A549 (cell line): ENCODE data around the gene TMEM107. TPM values are rescaled to one million over a fixed set of nuclear protein-coding genes. Genes with fewer than 3 reads are reported as not detected.
A peak's percentile ranks its signal among the peaks of the same experiment; 100 is the strongest.

Experiments
- ATAC-seq, 2 experiments: fragments of 200-7000 bp in 1 of 2; fragments of >200 bp in 1 of 2; cut with Nextera tagmentation in 1 of 2; cut with Tn5 transposase in 1 of 2; 3 replicates each; pipeline versions ENCODE4 v1.8.0 to v1.9.1; 2018 to 2020; ENCODE audit warnings: mild to moderate bottlenecking in 1 of 2, moderate library complexity in 1 of 2
- CTCF ChIA-PET: fragments of 300-600 bp; sonication (Branson Sonifier 250); formaldehyde crosslinking; extraction: SDS; loops from one replicate; lab custom pipeline; 2021; ENCODE audit warnings: antibody characterized with exemption, inconsistent platforms; lab: Yijun Ruan, JAX
- POLR2A ChIA-PET: fragments of 350-600 bp; formaldehyde crosslinking; extraction: SDS; loops from one replicate; lab custom pipeline; 2021; ENCODE audit warnings: antibody characterized with exemption, inconsistent platforms; lab: Yijun Ruan, JAX
- DNase-seq, 2 experiments: peaks; one replicate each; pipeline versions ENCODE4 v3.0.0 to v3.0.0-alpha.2; 2011 to 2016; ENCODE audit warnings: low read depth in 1 of 2, low spot score in 1 of 2
- FAIRE-seq: peaks from 2 replicates; lab custom pipeline; 2011; peaks lifted over from hg19 to GRCh38; lab: Jason Lieb, UNC
- H3K27ac ChIP-seq, 2 experiments: fragments of >200 bp; sonication (Bioruptor Twin); formaldehyde crosslinking; 3 replicates each; pipeline ENCODE4 v1.5.1; 2016 to 2017
- H3K4me1 ChIP-seq: fragments of >200 bp; sonication (Bioruptor Twin); formaldehyde crosslinking; 3 replicates; pipeline ENCODE4 v1.6.1; 2016
- H3K4me2 ChIP-seq: fragments of >200 bp; sonication (Bioruptor Twin); formaldehyde crosslinking; 3 replicates; pipeline ENCODE4 v1.6.1; 2016
- H3K4me3 ChIP-seq: fragments of >200 bp; sonication (Bioruptor Twin); formaldehyde crosslinking; 3 replicates; pipeline ENCODE4 v1.5.1; 2016
- H3K9me3 ChIP-seq: fragments of >200 bp; sonication (Bioruptor Twin); formaldehyde crosslinking; 3 replicates; pipeline ENCODE4 v1.6.1; 2016
- BCL3 ChIP-seq: fragments of >200 bp; sonication (Bioruptor Twin); formaldehyde crosslinking; IDR thresholded peaks from 3 replicates; pipeline ENCODE4 v1.6.1; 2016
- CBX2 ChIP-seq: fragments of 200-600 bp; sonication (generic); IDR thresholded peaks from 2 replicates; pipeline ENCODE4 v1.6.1; 2016; ENCODE audit warnings: low read depth, mild to moderate bottlenecking, borderline replicate concordance
- CEBPB ChIP-seq, 2 experiments: fragments of >200 bp in 1 of 2; sonication (Bioruptor Twin) in 1 of 2; formaldehyde crosslinking in 1 of 2; IDR thresholded peaks; 2 replicates each; pipeline ENCODE4 v1.6.1; 2012 to 2016
- CHD2 ChIP-seq: fragments of 150-350 bp; IDR thresholded peaks from 2 replicates; pipeline ENCODE4 v1.6.1; 2014; ENCODE audit warnings: low read length; ENCODE audit not compliant: partially characterized antibody
- CHD4 ChIP-seq: fragments of 200-600 bp; sonication (generic); IDR thresholded peaks from 2 replicates; pipeline ENCODE4 v1.6.1; 2016; ENCODE audit warnings: antibody characterized with exemption, mild to moderate bottlenecking, borderline replicate concordance
- EHF ChIP-seq: fragments of 250-450 bp; sonication (Bioruptor Pico); IDR thresholded peaks from 2 replicates; pipeline ENCODE4 v1.5.0; 2020; ENCODE audit warnings: mild to moderate bottlenecking
- ESRRA ChIP-seq: fragments of 150-350 bp; IDR thresholded peaks from 2 replicates; pipeline ENCODE4 v1.6.1; 2014; ENCODE audit warnings: mild to moderate bottlenecking, low read length, borderline replicate concordance
- FOSL2 ChIP-seq, 2 experiments: fragments of 450-650 bp in 1 of 2; fragments of >200 bp in 1 of 2; sonication (Bioruptor Twin) in 1 of 2; formaldehyde crosslinking; IDR thresholded peaks; 2 replicates each; pipeline versions ENCODE4 v1.5.0 to v1.6.1; 2016 to 2020; ENCODE audit warnings: mild to moderate bottlenecking in 1 of 2, moderate library complexity in 1 of 2
- FOXS1 ChIP-seq: fragments of 250-450 bp; sonication (Bioruptor Pico); IDR thresholded peaks from 2 replicates; pipeline ENCODE4 v1.5.0; 2020; ENCODE audit warnings: mild to moderate bottlenecking, moderate library complexity
- HDAC2 ChIP-seq: fragments of 200-600 bp; sonication (generic); IDR thresholded peaks from 2 replicates; pipeline ENCODE4 v1.6.1; 2016
- HEYL ChIP-seq: fragments of 250-450 bp; sonication (Bioruptor Pico); IDR thresholded peaks from 2 replicates; pipeline ENCODE4 v1.8.0; 2021; ENCODE audit warnings: mild to moderate bottlenecking, moderate library complexity
- HMGXB4 ChIP-seq: fragments of 250-450 bp; sonication (Bioruptor Pico); IDR thresholded peaks from 2 replicates; pipeline ENCODE4 v1.5.0; 2021; ENCODE audit warnings: mild to moderate bottlenecking, moderate library complexity, borderline replicate concordance
- JUN ChIP-seq, 2 experiments: fragments of >200 bp; sonication (Bioruptor Twin); formaldehyde crosslinking; IDR thresholded peaks; 2 replicates in 1 of 2; 3 replicates in 1 of 2; pipeline ENCODE4 v1.6.1; 2016 to 2017
- KDM5A ChIP-seq: fragments of 200-600 bp; sonication (generic); IDR thresholded peaks from 2 replicates; pipeline ENCODE4 v1.6.1; 2016; ENCODE audit warnings: antibody characterized with exemption, mild to moderate bottlenecking
- MAFK ChIP-seq: fragments of 450-650 bp; IDR thresholded peaks from 2 replicates; pipeline ENCODE4 v1.6.1; 2014; ENCODE audit not compliant: partially characterized antibody
- MAX ChIP-seq: IDR thresholded peaks from 2 replicates; pipeline ENCODE4 v1.6.1; 2012
- MAZ ChIP-seq: fragments of 150-350 bp; IDR thresholded peaks from 2 replicates; pipeline ENCODE4 v1.6.1; 2014; ENCODE audit warnings: antibody characterized with exemption, low read depth, low read length, borderline replicate concordance
- NPAS2 ChIP-seq: fragments of 250-450 bp; sonication (Bioruptor Pico); IDR thresholded peaks from 2 replicates; pipeline ENCODE4 v1.8.0; 2022; ENCODE audit warnings: mild to moderate bottlenecking, moderate library complexity, borderline replicate concordance
- PBX3 ChIP-seq: IDR thresholded peaks from 2 replicates; pipeline ENCODE4 v1.6.1; 2012
- PHF8 ChIP-seq: fragments of 200-600 bp; sonication (generic); IDR thresholded peaks from 2 replicates; pipeline ENCODE4 v1.6.1; 2016; ENCODE audit warnings: low read depth, mild to moderate bottlenecking, antibody characterized with exemption, moderate library complexity, borderline replicate concordance
- POLR2A ChIP-seq: IDR thresholded peaks from 2 replicates; pipeline ENCODE4 v1.6.1; 2012; ENCODE audit warnings: mild to moderate bottlenecking, low read length
- RFX5 ChIP-seq: fragments of 450-650 bp; IDR thresholded peaks from 2 replicates; pipeline ENCODE4 v1.7.1; 2014; ENCODE audit warnings: antibody characterized with exemption, mild to moderate bottlenecking, moderate library complexity
- SREBF2 ChIP-seq: fragments of 450-650 bp; IDR thresholded peaks from 2 replicates; pipeline ENCODE4 v1.6.1; 2014; ENCODE audit warnings: mild to moderate bottlenecking, moderate library complexity
- TFCP2L1 ChIP-seq: fragments of 250-450 bp; sonication (Bioruptor Pico); IDR thresholded peaks from 2 replicates; pipeline ENCODE4 v1.5.0; 2021; ENCODE audit warnings: mild to moderate bottlenecking
- ZC3H11A ChIP-seq: fragments of 450-650 bp; IDR thresholded peaks from 2 replicates; pipeline ENCODE4 v1.6.1; 2014; ENCODE audit warnings: antibody characterized with exemption, mild to moderate bottlenecking
- ZSCAN20 ChIP-seq: fragments of 250-450 bp; sonication (Bioruptor Pico); IDR thresholded peaks from 2 replicates; pipeline ENCODE4 v1.8.0; 2022; ENCODE audit warnings: mild to moderate bottlenecking, moderate library complexity
- WGBS: methylation state at CpG from one replicate; pipeline ENCODE4 v1.1.6; 2017; ENCODE audit errors: missing lambda C conversion rate; 5-methylcytosine and 5-hydroxymethylcytosine counted together
- polyA plus RNA-seq, 4 experiments: library from polyadenylated mRNA; depleted of rRNA in 3 of 4; stranded (reverse); fragments of >200 nt; fragmentation: RNase III in 1 of 4; extraction: RNeasy Plus Mini Kit Qiagen cat#74134 plus additional on column Dnase treatment in 1 of 4; gene quantifications; 2 replicates in 3 of 4; 3 replicates in 1 of 4; pipeline ENCODE4 v1.2.3, GENCODE V29; 2011 to 2017
- TF ChIP-seq, protein P1 (sequence below): fragments of 250-450 bp; sonication (Bioruptor Pico); IDR thresholded peaks from 2 replicates; pipeline ENCODE4 v1.5.0; 2020; ENCODE audit warnings: low read depth, mild to moderate bottlenecking, moderate library complexity

The TMEM107 gene
- polyA plus RNA-seq, 2 of the 4 experiments (the other 2 are of a cell fraction), result 17.0 to 22.8 TPM

DNA sequence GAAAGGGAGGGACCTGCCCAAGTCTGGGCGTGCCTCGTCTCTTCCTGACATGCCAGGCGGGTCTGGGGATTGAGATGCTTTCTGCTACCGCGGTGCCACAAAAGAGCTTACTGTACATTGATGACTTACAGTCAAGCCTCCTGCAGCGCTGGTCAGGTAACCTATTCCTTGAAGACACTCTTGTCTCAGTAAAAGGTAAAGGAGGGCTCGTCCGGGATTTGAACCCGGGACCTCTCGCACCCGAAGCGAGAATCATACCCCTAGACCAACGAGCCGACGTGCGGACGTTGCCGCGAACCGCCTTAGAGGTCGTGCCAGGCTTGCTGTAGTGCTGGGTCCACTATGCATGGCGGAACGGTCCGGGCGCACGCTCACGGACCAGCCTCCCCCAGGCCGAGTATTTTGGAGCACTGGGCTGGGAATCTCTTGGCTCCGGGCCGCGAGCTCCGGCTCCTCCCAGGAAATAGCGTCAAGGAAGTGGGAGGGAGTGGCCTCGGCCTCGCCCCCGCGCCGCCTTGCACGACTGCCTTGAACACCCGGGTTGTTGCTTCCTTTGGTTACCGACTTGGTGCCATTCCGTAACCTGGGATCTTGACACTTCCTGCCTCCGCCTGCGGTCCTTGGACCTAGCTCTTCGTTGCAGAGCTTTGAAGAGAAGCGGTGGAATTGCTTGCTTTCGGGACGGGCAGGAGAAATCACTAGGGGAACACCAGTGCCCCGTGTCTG lies 46.6 kb upstream of the TMEM107 start (continued):
- TF ChIP-seq POLR2A, result peak; percentile 85
- TF ChIP-seq, protein P1, sequence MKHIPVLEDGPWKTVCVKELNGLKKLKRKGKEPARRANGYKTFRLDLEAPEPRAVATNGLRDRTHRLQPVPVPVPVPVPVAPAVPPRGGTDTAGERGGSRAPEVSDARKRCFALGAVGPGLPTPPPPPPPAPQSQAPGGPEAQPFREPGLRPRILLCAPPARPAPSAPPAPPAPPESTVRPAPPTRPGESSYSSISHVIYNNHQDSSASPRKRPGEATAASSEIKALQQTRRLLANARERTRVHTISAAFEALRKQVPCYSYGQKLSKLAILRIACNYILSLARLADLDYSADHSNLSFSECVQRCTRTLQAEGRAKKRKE, result peak; percentile 80; the same call in 1 of the 2 replicates
- peak in 1 of 2 experiments; percentile 29; a peak in 1 of 4 replicates for TF ChIP-seq CEBPB (IDR thresholded peaks at IDR 0.05)
- peak; percentile 65; the same call in 1 of the 2 replicates for TF ChIP-seq PHF8
- no peak; the same call in 1 of the 2 replicates for TF ChIP-seq HDAC2
- peak; percentile 96 for TF ChIP-seq HMGXB4 (CRISPR knock-in tag)

DNA sequence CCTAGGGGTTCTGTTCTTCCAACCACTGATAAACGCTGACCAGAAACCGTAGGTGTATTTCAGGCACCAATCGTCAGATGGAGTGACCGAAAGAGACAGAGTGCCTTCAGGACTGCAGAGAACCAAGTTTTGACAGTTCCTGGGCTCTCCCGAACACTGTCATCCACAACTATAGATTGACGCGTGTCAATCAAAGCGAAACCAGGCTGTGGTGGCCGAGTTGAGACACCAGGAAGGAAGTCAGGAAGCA lies 46.1 kb upstream of the TMEM107 start:
- no peak for FAIRE-seq
- CTCF ChIA-PET, result interaction anchor here (0.8 to 12.0 kb wide), 20 partner anchors 10 to 149 kb away, joined by 3 to 160 read pairs (median 6); partner anchors contain the start of genes AURKB, CTC1, PFAS and SLC25A35
- 3% methylated on average over 9 of the region's 9 CpGs for WGBS
- POLR2A ChIA-PET, result interaction anchor here (0.6 to 7.9 kb wide), 17 partner anchors 12 to 103 kb away, joined by 3 to 159 read pairs (median 6); partner anchors contain the start of genes AURKB, BORCS6, CTC1 and PFAS
- ATAC-seq, result peak in 1 of 2 experiments; percentile 21; a peak in 2 of 6 replicates
- H3K27ac ChIP-seq, result peak overlapping the region; percentile 95 to 97
- H3K9me3 ChIP-seq, result no peaks in the 10 kb centered on the region
- H3K4me1 ChIP-seq, result peaks cover 28% of the 10 kb centered on the region
- DNase-seq, result no peak
- H3K4me3 ChIP-seq, result peak overlapping the region; percentile 78
- H3K4me2 ChIP-seq, result peak overlapping the region; percentile 94
- TF ChIP-seq TFCP2L1 (no peak), BCL3 (no peak), CBX2 (no peak), PBX3 (peak; percentile 93), MAFK (no peak), CEBPB (IDR thresholded peaks at IDR 0.05) (no peak), POLR2A (no peak)

- ATAC-seq (peak; percentile 16 to 49), FAIRE-seq (no peak), DNase-seq (peak; percentile 82 to 95)
- ChIA-PET CTCF (interaction anchor here (0.6 to 12.0 kb wide), 29 partner anchors 9 to 148 kb away, joined by 3 to 160 read pairs (median 5); partner anchors contain the start of genes ALOXE3, AURKB, BORCS6 and CTC1), POLR2A (interaction anchor here (0.9 to 7.9 kb wide), 17 partner anchors 11 to 102 kb away, joined by 3 to 159 read pairs (median 6); partner anchors contain the start of genes AURKB, BORCS6, CTC1 and PFAS)
- Histone ChIP-seq H3K4me2 (peak overlapping the region; percentile 94), H3K4me3 (peak overlapping the region; percentile 78), H3K4me1 (peaks cover 24% of the 10 kb centered on the region), H3K9me3 (no peaks in the 10 kb centered on the region), H3K27ac (peak overlapping the region; percentile 95 to 97)
- WGBS, result 2% methylated on average over 40 of the region's 40 CpGs
- no peak for TF ChIP-seq CHD2
- peak; percentile 72 for TF ChIP-seq FOXS1 (CRISPR knock-in tag)
- peak; percentile 52; the same call in 1 of the 2 replicates for TF ChIP-seq PHF8
- no peak for TF ChIP-seq CHD4
- no peak for TF ChIP-seq RFX5
- TF ChIP-seq ZSCAN20 (CRISPR knock-in tag), result no peak
- no peak for TF ChIP-seq NPAS2
- no peak for TF ChIP-seq KDM5A
- TF ChIP-seq ESRRA, result 0 out of 2 replicates have a peak, but pooled peaks have one; percentile 16
- 0 out of 2 replicates have a peak, but pooled peaks have one; percentile 62 for TF ChIP-seq EHF (CRISPR knock-in tag)
- peak; percentile 91 for TF ChIP-seq SREBF2
- no peak; the same call in none of the 2 replicates for TF ChIP-seq MAX
- TF ChIP-seq JUN (IDR thresholded peaks at IDR 0.05), result 0 out of 5 replicates have a peak, but pooled peaks of 1 of the 2 experiments have one; percentile 20
- peak; percentile 22; the same call in 1 of the 2 replicates for TF ChIP-seq MAZ
- no peak for TF ChIP-seq POLR2A
- no peak for TF ChIP-seq HEYL (CRISPR knock-in tag)
- TF ChIP-seq FOSL2 (IDR thresholded peaks at IDR 0.05), result no peak
- TF ChIP-seq FOSL2 (CRISPR knock-in tag; IDR thresholded peaks at IDR 0.05), result 0 out of 2 replicates have a peak, but pooled peaks have one; percentile 5
- TF ChIP-seq ZC3H11A, result no peak
Measured at GRCh38 chr17:8221663-8222379, 45.6 kb upstream of the TMEM107 start.
